GM19324 (cell line): Measurements from ENCODE around the gene TRPV6.

Experiments used
- ATAC-seq: cut with Tn5 transposase; IDR thresholded peaks from one replicate; pipeline ENCODE4 v1.9.1; 2021; ENCODE audit warnings: mild to moderate bottlenecking, moderate library complexity; ENCODE audit not compliant: unreplicated experiment, low FRiP score

TRPV6 gene

DNA sequence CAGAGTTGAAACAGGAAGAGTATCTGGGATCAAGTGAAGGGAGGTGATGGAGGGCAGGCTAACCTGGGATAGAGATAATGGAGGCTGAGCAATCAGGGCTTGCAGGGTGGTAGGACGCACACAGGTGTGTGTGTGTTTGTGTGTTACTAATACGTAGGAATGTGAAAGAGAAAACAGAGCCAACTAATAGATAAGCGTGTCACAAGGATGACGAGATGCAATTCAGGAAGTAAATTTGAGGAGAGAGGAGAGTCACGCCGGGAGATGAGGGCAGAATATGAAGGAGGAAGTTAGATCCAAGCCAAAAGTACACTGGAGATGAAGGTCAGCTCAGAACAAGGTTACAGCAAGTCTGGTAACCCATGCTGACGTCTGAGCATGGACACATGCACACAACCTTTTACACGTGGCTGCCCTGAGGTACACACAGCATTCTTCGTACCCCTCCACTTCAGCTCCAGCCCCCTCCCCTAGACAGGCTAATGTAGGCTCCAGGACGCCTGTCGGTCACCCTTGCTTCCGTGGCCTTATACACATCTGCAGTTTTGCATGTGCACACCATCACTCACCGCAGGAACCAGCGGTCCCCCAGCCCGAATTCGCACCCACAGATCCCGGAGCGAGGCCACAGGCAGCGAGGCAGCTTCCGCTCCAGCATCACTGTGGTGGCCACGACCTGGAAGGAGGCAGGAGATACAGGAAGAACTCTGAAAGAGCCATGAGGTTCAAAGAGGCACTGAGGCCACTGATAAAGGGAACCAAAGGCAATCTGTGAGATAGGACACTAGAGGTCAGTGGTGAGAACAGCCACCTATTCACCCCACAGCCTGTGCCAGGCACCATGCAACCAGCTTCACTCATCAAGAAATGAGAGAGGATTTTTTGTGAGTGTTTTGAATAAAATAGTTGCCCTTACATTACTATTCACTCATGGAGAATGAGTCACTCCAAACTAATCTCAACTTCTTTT lies 23.7 kb upstream of the TRPV6 start:
- ATAC-seq, result no peak

DNA sequence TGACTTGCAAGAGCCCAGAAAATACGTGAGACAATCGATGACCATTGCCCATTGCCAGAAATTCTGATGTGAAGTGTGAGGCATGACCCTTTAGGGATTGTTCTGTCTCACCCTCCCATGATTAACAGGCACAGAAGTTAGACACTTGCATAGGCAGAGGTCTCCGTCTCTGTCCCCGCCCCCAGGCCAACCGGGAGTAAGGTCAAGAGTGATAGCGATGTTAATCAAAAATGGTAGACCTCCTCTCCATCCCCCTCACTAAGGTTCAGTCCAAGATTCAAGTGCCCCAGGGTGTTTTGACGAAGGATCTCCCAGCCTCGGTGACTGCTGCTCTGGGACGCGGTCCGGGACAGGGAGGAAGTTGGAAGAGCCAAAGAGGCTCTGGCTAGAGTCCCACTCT lies 22.7 kb upstream of the TRPV6 start:
- no peak for ATAC-seq

DNA sequence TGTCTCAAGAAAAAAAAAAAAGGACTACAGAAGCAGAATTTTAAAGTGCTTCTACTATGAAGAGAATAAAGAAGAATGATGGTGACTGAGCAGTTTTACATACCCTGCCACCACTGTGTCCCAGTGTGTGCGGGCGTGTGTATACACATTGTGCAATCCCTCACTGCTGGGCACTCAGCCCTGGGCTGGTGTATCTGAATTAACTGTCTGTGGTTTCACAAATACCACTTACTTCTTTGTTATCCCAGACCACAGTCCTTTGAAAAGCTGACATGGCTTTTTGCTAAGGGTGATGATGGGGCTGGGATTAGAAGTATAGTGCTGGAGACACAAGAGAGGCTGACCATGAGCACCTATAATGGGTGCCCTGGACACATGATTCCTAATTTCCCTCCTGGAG lies 21.1 kb upstream of the TRPV6 start:
- no peak for ATAC-seq

DNA sequence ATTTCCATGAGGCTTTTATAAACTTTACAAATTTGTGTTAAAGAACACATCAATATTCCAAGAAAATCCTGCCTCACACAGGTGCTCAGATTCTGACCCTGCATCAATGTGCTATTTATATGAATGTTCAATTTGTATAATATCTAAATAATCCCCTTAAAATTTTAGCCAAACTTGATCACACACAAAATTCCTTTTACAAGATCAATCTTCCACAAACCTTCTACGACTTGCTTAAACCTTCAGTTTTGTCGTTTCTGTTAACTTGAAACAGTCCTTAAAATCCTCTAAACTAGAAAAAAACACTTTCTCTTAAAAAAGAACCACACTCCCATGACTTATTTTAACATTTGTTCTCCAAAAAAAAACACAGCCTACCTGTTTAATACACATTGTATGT lies 20.2 kb upstream of the TRPV6 start:
- ATAC-seq, result no peak

DNA sequence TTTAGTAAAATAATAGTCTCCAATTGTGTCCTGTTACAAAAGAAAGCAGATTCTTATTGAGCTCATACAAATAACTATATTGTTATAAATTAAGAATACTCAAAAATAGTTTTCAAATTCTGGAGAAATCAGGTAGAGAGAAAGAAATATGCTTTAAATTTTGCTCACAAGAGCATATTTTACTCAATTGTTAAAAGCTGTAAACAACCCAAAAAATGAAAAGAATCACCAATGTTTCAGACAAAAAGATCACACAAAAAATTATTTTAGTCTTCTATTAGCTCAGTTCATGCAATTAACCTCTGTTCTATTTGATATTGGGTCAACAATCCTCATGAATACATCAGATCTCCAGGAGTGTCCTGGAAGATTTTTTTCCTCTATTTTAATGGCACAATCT lies 18.6 kb upstream of the TRPV6 start:
- ATAC-seq, result no peak

DNA sequence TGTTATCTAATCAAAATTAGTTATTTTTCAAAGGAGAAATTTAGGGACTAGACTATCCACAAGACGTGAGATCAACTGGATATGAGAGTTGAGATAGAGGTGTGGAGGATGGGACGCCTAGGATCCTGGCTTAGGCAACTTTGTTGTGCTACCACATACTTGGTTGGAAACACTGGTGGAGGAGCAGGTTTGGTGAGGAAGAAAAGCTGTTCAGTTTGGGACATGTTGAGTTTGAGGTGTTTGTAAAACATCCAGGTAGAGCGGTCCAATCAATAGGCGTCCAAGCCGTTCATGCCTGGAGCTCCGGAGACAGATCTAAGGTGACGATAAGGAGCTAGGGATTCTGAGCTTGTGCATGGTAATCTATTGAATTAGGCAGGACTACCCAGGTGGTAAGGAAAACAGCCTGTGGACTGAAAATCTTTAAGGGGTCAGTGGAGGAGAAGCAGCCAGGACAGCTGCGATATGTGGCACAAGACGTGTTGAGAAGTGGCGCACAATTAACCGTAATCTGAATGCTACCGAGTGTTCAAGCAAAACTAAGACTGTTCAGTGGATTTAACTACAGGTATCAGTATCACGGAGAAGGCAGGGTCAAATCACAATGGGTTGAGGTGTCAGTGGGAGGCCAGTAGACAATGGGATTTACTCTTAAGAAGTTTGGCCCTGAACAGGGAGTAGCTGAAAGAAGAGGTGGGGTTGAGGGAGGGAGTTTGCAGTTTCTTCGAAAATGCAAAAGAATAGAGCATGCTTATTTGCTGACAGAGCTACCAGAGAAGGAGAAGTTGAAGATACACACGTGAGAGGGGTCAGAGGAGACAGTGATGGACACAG lies 16.1 kb upstream of the TRPV6 start:
- ATAC-seq, result no peak

DNA sequence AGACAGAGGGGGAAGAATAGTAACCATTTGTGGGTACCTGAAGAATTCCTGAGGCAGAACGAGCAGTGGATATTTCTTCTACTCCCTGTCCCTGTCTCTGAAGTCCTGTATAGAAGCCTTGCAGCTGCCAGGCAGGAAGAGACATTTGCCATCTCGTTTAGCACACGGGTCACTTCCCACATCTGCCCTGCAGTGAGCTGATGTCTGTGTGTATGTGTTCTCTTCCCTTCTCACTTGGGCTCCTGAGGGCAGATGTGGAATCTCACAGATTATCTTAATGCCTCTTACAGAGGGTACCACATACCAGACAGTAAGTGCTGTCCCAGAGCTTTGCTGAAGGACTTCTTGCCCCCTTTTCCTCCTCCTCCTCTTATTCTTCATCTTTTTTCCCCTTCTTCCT lies 14.1 kb upstream of the TRPV6 start:
- ATAC-seq, result no peak

DNA sequence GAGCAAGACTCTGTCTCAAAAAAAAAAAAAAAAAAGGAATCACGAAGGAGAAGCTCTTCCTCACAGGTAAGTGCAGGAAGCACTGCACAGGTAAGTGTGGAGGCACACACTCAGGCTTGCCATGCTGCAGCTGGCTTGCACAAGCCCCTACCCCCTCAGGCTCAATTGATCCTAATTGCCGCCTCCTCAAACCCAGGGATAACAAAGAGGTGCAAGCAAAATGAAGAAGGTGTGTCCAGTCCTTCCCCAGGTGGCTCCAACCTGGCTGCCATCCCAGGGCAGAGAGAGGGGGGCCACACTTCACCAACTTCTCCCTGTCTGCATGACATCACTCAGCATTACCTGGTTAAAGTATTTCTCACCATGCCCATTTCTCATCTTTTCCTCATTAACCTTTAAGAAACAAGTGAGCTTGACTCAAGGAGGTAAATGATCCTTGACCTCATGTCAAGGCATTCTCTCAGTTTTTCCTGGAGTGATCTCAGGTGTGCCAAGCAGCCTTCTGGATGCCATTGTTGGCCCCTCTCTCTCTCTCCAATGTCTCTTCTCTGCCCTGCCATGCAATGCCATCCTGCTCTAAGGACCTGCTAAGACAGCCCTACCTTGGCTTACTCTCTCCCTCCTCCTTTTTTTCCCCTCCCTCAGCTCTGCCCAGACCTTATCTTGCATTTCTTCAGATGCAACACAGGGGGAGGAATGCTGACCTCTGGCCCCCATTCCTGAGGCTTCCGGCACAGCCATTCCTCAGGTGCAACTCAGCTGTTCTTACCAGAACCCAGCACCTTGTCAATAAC lies 13.0 kb upstream of the TRPV6 start:
- ATAC-seq, result no peak

DNA sequence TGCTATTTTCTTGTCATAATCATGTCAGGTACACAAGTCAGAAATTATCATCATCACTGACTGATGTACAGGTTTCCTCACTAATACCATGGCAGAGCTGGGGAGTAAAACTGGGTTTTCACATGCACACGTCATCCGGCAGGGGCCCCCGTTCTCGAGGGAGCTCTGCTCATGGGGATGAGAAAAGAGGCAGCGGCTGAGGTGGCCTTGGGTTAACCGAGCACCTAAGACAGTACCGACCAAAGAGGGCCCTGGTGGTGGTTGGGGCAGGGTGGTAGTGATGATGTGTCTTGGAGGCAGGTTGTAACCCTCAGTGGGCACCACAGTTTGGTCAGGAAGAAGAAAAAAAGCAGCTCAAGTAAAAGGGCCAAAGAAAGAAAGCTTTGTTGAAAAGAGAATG lies 12.1 kb upstream of the TRPV6 start:
- ATAC-seq, result no peak

DNA sequence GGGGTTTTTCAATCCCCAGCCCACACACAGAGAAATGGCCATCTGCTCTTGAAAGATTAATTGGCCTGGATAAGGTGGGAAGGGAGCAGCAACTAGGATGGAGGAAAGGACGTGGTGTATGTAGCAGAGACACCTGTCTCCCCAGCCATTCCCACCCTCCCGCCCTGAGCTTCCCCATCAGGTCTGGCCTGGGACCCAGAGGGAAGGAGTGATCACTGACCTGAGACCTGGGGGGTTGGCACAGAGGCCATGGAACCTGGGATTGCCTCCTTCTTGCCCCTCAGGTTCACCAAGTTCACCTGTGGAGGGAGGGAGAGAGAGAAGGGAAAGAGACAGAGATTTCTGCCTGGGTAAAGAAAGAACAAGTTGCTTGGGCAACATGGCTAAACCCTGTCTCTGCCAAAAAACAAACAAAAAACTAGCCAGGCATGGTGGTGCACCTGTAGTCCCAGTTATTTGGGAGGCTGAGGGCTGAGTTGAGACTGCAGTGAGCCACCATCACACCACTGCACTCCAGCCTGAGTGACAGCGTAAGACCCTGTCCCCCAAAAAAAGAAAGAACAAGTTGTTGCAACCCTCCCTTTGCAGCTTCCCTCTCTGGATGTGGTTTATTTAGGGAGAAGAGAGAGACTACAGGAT lies 11.3 kb upstream of the TRPV6 start:
- no peak for ATAC-seq

DNA sequence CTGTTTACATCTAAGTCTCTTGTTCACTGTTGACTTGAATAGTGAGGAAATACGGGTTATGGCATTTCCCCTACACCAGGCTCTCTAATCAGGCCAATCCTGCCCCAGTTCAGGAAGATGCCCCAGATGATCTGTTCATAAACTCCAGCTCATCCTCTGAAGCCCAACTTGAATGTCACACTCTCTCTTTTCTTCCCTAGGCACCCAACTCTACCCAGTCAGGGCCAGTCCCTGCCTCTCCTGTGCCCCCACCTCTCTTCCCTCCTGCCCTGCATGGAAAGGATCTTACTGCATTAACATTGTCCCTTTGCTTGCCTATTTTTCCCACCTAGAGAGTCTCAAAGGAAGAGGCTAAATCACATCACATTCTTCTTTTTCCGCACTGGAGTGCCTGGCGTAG lies 10.6 kb upstream of the TRPV6 start:
- no peak for ATAC-seq

DNA sequence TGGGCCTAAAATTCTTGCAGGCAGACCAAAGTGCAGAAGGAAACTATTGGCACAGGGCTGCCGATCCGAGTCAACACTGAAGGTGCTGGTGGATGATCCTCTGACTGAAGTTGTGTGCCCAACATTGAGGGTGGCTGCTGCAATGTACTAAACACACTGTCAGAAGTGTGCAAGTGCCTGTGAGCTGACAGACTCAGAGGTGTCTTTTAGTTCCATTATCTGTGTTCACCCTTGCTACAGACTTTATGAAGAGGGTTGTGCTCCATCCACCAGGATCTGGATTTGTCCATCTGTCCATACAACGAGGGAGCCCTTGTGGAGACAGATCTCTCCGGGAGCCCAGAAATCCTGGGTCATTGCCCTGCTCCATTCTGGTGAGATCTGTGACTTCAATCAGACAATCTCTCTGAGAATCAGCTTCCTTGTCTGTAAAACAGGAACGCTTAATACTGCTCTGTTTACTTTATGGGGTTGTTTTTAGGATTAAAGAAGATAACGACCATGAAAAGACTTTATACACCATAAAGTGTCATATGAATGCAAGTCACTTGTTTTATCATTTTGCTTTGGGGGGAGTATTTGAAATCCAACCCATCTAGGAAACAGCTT lies 9.5 kb upstream of the TRPV6 start:
- ATAC-seq, result no peak

DNA sequence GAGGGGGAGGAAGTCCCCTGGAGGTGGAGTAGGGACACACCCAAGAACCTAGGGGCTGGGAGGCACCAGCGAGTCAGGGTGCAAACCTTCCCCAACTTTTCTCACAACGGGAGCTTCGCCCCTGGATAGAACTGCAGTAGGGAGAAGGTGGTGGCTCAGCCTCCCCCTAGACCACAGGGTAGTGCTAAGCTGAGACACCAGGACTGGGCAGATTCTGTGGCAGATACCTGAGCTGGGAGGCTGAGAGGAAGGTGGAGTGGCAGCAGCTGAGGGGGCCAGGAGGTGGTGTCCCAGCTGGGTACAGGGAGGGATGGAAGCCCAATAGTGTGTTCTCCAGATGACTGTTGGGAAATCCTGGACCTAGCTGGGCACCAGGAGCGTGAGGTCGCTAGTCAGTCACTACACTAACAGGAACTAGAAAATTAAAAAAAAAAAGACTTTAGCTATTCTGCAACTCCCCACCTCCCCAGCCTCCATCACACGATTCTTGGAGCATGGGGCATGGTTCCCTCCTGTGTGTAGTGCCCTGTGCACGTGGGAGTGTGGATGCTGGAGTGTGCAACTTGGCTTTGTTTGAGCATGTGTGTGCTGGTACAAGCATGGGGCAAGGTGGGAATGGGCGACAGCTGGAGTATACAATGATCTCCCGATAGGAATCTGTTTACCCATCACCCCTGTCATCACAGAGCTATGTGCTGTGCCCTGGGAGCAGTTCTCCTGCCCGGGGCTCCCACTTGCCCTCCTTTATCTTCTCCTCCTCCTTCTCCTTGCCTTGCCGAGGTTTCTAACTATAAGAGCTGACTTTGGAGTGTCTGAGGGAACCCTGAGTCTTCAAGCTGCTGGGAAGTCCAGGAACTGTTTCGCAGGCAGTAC lies 8.8 kb upstream of the TRPV6 start:
- no peak for ATAC-seq

DNA sequence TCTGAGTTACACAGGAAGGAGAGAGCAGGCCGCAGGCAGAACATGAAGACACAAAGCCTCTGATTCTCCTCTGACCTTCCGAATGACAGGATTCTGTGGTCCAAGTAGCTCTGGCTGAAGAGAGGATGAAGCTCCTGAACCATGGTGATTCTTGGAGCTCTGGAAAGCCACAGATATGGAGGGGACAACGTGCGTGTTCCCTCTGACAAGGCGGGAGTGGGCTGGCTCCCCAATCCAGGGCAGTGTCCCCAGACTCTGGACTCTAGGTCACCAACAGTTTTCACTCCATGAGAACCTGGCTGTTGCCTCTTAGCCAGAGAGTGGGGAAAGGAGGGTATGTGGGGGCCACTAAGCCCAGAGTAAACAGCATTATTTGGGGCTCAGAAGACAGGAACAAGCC lies 7.4 kb upstream of the TRPV6 start:
- no peak for ATAC-seq

DNA sequence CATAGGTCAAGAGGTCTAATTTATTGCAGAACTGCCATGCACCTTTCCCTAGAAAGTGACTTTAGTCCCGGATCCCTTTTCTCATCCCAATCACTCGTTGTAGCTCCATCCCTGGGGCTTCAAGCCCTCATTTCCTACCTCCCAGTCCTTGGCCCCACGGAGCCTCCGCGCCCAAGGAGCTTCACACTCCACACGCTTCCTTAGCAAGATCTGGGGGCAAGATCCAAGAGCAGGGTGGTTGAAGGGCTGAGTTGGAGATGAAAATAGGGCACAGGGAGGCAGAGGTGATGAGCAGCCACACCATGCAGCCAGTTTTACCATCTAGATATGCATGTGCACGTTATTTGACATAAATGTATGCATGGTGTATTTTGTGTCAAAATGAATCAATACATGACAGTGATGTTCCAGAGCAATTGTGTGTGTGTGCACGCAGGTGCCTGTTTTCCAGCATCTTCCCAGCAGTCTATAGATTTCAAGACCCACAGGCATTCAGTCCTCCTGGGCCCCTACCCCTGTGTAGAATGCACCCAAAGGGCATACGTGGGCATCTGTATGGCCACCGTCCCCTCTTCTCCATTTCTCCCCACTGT lies 6.0 kb upstream of the TRPV6 start:
- ATAC-seq, result no peak

DNA sequence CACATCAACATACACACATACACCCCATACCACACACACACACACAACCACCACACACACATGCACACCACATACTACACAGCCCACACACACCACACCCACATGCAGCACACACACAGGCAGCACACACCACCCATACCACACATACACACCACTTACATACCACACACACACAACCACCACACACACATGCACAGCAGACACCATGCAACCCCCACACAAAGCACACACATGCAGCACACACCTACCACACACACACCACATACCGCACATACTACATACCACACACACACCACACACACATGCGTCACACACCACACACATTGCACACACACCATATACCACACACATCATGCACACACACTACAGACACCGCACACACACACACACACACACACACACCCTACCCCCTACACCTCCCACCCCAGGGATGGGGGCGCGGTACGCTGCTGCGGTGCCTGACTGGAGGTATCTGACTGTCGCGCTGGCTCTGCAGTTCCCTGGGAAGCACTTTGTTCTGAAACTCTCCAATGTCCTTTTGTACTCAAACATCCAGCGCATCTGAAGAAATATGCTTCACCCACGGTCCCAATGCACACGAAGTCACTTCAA lies 5.4 kb upstream of the TRPV6 start:
- no peak for ATAC-seq

DNA sequence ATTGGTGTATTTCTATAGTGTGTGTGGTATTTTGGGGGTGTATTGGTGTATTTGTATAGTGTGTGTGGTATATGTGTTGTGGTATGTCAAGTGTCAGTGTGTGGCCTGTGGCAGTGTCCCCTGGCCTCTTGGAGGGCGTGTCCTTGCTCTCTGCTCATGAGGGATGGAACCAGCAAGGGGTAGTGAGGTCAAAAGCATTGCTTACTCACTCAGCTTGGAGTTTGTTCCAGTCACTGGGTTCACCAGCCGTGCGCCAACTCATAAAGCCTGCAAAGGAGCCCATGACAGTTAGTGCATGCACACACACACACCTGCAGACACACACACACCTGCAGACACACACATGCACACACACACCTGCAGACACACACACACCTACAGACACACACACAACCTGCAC lies 4.3 kb upstream of the TRPV6 start:
- no peak for ATAC-seq

DNA sequence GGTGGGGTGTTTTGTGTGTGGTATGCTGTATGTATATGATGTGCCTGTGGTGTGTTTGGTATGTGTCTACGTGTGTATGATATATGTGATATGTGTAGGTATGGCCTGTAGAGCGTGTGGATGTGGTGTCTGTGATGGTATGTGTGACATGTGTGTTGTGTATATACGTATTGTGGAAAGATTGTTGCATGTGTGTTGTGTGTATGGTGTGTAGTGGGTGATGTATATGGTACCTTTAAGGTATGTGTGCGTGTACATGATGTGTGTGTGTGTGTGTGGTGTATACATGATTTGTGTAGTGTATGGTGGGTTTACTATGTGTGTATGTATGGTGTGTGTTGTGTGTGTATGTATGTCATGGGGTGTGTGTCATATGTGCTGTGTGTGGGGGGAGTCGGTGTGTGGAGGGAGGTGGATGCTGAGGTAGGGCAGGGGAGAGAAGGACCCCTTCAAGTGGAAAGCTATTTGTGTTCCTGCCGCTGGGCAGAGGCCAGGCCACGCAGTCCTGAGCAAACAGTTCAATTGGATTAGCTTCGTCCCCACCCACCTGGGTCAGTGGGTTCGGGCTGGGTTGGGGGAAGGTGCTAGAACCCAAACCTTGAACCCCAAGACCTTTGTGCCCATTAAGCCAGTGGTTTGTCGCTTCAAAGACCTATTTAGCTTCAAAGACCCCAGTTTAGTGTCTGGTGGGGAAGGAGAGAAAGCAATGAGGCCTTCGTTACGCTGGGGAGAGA lies 1.9 kb upstream of the TRPV6 start:
- ATAC-seq, result no peak
